ELF-1 (cell line): ENCODE measurements around the gene ZRANB1.

Source experiments
- DNase-seq: peaks from one replicate; pipeline ENCODE4 v3.0.0-alpha.2; 2016; ENCODE audit warnings: low read depth, low spot score

ZRANB1 gene

DNA sequence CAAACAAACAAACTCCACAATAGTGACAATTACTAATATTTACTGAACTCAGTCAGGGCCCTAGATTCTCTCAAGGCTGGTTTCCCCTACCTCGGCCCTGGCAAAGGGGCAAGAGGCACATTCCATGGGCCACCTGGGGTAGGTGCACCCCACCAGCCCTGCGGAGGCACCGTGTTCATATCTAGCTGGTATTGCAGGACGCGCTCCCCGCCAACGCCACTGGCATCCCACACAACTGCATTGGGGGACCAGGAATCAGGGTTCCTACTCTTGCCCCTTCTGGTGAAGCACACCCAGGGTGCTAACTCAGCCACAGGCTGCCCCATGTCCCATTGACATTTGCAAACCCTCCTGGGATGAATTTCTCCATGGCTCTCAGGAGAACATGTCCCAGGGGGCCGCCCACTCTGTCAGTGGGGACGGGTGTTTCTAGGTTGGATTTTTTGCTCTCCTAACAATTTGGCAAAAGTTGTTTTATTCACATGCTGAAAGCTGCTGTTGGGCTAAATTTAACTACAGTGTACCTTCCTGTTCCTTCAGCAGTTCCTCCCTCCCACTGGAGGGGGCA lies 76.7 kb downstream of the ZRANB1 start:
- no peak for DNase-seq

DNA sequence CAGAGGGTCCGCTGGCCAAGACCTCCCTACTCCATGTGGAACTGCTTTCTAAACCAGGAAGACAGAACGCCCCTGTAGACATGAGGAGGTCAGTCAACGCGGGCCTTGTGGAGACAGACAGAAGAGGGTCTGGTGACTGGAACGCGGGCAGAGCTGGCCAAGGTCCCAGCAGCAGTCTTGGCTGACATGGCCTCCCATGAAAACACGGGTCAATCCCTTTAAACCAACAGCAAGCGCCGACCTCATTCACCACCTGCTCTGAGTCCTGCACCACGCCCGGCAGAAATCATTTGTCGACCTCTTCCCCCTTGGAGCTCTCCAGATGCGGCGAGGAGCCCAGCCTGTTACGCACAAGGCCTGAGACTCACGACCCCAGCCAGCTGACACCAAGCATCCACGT lies 78.5 kb downstream of the ZRANB1 start:
- no peak for DNase-seq

DNA sequence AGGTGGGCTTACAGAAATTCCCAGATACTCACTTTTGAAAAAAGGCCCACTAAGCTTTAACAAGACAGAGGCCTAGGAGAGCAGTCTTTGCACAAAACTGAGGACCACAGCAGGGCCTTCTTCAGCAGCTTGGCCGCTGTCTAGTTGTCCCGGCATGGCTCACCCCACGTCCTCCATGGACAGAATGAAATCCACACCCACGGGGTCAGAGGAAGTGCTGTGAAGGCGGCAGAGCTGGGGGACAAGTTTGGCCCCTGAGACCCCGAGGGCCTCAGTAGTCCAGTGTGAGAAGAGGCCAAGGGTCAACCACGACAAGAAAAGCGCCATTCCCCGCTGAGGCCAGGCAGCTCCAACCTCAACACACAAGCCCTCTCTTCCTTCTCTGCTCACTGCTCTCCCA lies 78.9 kb downstream of the ZRANB1 start:
- no peak for DNase-seq

DNA sequence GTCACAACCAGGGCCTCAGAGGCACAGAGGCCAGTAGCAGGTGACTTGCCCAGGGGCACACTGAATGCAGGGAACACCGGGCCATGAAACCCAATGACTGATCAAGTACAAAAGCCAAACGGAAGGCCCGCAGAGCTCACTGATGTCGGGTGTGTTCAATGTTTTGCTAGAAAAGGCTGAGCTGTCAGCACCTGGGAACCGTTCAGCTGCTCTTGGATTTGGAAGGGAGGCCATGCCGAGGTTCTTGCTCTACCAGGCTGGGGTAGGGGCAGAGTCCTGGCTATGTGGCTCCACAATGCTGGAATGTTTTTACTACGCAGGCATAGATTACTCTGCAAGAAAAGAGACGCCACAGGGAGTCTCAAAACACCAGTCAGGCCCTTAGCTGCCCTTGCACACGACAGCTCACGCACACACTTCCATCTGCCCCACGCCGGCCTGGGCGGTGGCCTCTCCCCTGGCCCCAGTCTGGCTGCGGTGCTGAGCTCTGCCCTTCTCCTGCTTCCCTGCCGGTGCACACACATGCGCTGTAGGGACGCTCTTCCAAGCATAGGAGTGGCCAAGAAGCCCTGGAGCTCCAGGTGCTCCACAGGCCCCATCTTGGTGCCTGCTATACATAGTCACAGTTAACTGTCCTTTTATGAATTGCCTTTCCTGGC lies 79.9 kb downstream of the ZRANB1 start:
- no peak for DNase-seq

DNA sequence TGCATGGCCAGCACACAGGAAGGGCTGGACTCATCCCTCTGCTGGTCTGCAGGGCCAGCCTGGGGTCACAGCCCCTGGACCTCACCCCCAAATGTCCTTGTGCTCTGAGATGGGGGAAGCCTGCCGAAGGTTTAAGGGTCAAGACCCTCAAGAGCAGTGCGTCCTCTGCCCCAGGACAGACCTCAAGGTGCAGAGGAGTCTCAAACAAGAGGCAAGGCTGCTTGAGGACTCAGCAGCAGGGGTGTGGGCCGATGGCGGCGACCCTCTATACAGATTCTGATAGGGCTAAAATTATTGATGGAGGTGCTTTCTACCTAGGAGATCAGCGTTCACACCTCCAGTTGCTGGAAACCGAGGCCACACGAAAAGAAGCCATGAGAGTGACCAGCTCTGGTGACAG lies 80.7 kb downstream of the ZRANB1 start:
- no peak for DNase-seq

DNA sequence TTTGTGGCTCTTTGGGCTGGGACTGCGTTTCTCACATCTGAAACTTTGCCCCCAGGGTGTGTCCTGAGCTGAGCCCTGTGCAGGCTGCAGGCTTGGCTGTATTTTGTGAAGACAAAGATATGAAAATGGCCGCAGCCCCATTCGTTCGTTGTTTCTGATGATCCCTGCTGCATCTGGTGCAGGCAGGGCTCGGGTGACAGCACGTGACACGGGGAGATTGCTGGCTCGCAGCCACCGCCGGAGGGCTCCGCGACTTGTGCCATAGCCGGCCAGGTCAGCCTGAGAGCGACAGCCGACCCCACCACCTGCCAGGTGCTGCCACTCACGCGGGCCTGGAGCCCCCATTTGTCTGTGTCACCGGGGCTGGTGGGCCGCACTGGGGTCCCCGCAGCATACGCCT lies 81.3 kb downstream of the ZRANB1 start:
- no peak for DNase-seq

DNA sequence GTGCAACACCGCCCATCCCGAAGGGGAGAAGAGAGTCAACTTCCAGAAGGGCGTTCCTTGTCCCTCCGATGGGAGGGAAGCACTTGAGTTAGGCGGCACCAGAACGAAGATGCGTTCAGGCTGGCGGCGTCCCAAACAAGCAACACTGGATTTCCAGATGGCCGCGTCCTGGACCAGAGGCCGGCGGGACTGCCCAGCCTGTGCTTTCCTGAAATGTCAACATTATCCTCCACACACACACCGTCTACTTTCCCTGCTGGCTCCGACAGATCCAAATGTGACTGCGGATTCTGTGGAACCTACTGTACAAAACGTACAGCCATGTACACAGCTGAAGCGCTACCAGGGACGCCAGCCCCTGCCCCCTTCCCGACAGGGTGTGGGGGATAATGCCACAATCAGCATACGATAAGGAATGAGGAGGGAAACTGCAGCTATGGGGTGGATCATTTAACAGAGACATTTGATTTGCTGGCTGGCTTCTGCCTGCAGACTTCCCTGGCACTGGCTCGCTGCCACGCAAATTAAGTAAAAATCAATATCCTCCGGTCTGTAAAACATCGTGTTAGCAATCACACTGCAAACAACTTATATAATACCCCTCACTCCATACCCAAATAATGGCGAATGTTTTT lies 82.1 kb downstream of the ZRANB1 start:
- no peak for DNase-seq

DNA sequence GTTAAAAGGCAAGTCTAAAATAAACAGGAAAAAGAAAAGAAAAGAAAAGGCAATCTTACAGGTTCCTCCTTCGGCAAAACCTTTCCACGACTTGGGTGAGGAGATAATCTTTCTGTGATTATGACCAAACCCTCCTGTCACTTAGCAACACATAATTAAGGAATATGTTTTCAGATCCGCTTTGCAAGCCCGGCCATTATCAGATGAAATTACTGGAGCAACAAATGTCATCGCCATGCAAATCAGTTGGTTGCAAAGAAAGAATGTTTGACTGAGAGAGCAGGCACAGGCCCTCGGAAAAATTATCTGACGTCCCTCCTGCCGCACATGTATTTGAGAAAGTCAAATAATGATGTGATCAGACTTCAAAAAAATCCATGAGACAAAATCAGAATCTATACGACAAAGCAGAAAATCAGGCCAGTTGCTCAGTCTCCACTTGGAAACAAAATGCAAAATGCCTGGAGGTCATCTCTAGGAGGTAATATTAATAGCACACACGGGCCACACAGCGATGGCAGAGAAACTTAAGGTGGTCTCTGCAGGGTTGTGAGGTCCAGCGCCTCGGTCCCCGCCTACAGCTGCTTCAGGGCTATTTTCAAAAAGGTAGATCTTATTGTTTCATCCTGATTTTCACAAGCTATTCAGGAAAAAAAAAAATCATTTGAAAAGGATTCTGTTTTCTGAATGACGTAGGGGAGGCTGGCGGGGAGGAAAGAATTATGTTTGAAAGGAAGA lies 82.7 kb downstream of the ZRANB1 start:
- no peak for DNase-seq

DNA sequence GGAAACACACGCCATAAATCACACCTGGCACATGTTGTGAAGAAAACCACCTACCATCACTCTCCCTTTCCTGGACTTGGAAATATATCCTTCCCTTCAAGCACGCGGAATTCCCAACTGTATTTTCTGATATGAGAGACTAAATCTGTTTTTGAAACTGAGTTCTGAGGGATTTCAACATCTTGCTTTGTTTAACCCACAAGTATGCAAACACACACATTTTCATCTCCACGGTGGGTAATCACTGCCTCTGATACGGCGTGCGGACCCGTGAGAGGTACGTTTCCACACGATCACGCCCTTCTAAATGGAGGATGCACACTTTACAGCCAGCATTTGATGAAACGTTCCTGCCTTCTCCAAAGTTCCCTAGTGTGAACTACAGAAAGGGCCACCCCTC lies 83.4 kb downstream of the ZRANB1 start:
- DNase-seq: no peak

DNA sequence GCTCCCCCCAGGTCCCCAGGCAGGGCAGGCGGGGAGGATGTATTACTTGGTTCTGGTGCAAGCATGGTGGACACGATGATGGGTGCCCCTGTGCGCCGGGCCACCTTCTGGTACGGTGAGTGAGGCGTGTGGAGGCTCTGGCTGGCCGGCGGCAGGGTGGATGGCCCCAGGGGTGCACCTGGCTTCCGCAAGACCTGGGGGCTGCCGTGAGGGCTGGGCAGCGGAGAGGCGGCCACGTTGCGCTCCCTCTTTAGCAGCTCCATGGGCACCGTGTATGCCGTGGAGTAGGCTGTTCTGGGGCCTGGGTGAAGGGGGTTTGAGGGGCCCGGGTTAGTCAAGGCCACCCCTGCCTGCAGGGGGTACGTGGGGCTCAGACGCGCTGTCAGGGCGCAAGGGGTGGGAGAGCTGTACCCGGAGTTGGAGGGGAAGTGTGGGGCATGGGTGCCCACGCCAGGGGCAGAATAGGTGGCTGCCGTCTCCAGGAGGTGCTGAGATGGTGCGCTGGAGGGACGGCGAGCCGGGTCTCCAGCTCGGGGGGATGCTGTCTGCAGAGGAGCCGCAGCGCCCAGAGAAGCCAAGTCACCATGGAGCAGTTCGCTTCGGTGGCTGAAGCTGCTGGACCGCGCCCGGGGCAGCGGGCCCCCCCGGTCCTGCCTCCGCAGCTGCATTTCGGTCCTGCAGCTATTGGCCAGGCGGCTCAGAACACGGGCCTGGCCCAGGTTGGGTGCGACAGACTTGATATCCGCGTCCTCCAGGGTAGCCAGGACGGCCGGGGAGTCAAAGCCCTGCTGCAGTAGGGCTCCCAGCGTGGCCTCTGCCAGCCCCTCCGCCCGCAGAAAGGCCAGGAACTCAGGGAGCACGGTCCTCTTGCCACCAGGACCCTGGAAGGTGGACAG lies 84.4 kb downstream of the ZRANB1 start:
- DNase-seq: no peak

DNA sequence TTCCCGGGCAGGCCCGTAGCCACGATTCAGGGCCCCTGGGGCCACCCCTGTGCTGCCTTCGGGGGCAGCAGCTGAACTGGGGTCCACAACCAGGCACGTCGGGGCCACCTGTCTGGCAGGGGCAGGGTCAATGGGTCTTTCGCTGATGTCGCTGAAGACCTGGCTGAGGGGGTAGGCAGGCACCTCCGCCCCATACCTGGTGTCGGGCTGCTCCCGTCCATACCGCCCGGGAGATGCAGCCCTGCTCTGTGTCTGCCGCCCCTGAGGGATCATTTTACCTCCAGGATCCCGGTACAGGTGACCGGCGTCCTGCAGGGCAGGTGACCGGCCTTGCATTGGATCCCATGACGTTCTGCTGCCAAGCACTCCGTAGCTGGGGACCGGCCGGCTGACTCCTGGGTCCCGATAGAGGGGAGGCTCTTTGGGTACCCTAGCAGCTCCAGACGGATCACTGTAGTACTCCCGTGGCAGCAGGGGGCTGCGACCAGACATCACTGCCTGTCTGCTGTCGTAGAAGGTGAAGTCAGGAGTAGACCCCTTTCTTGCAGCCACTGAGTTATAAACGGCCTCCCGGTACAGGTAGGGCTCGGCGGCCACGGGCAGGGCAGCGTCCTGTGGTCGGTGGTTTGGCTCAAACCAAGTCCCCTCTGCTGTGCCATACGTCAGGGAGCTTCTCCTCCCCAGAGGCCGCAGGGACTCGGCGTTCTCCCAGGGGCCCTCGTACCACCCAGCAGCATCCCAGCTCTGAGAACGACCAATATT lies 85.2 kb downstream of the ZRANB1 start:
- no peak for DNase-seq

DNA sequence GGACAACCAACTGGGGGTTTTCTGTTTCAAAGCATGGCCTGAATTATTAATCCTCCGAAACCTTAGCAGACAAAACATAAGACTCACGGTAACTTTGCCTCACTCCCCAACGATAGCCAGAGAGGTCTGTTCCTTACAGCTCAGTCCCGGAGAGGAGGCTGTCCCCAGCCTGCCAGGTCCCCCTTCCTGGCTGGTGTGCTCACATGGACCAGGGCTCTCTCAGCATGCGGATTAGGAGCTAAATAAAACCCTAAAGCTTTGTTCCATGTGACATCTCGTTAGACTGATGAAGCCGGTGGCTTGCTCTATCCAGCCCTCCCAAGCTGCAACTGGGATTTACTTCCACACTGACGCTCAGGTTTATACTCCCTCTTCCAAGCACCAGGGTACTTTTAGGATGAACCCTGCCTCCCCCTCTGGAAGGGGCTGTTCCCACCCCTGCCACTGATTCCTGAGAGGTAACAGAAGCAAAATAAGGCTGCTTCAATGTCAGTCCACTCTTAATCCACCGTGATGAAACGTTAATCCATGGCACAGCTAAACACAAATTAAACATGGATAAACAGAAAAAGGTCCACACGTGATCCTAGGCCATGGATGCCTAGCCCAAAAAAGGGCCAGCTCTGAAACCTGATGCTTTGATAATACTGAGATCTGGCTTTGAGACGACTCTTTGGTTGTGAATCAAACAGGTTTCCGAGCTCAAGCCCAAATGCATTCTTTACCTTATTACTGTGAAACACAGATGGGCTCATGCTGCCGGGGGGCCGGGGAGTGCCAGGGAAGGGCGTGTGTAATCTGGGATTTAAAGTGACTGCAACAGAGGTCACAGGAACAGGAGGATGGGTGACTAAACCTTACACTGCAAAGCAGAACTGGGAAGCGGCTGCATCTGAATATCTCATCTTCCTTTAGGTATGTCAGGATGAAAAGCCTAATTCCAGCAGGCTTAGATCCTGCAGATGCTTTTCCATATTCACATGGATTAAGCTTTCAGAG lies 86.2 kb downstream of the ZRANB1 start:
- DNase-seq: no peak

DNA sequence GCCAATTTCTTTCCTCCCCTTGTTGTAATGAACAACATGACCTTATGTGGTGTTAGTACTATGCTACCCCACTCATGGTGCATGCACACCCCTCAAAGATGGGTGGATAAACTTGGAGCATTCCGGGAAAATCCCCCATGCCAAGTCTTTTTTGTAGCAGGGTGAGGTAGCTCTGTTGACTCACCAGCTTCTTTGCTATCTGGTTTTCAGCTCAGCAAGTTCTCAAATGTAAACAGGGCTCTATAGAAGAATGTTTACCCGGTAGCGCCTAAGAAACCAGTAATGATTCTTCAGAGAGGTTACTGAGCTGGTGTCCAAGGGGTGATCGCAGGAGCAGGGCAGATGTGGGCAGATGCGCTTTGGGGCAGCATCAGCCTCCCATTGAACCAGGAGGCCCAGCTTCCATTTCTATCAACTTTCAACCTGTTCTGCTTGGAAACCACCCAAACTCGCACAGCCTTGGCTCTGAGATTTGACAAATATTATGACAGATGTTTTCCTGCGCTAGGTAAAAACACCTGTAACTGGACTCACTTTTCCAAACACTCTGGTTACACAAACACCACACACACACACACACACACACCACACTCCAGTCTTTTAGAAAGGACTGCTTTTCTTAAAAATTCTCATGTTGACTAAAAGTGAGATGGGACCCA lies 87.8 kb downstream of the ZRANB1 start:
- no peak for DNase-seq

DNA sequence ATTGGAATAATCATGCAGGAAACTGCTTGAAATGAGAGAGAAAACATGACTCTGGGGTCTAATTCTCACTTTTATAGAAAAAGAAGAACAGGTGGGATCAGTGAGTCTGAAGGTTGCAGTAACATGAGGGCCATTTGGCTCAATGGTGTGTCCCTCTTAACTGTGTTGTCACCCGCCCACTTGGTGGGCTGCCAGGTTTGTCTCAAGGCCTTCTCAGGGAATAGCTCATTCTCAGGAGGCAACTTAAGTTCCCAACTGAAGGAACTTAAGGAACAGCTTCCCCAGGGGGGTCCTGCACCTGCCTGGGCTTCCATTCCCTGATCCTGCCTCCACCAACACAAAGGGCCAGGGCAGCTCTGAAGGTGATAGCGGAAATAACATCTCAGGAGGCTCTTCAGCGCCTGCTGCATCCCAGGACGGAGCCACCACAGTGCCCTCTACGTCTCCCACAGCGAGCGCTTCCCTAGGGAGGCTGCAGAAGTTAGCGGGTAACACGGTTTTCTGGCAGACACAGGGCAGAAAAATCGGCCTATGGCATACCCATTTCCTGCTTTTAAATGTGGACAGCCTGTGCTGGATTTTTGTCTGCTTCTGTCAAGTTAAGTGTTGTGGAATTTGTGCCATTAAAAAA lies 88.8 kb downstream of the ZRANB1 start:
- no peak for DNase-seq

DNA sequence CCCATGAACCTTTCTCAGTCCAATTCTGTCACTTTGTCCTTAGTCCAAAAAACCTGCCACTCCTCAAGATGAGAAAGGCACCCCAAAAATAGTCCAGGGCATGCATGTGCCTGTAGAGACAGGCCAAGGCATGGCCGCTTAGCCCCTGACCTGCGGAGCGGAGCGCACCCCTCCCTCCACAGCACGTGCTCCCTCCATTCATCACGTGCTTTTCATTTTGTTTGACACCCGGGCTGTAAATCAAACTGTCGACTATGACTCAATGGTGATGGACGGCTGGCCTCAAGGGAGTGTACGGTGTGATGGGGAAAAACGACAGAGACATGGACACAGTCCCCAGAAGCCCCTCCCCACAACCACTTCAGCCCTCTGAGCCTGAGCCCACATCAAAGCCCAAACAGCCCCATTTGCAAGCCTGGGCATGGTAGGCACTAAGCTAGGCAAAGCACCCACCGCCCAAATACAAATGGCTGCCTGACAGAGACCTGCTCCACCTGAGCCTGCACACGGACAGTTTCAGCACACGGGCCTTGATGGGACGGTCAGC lies 90.6 kb downstream of the ZRANB1 start:
- DNase-seq: peak; percentile 58

DNA sequence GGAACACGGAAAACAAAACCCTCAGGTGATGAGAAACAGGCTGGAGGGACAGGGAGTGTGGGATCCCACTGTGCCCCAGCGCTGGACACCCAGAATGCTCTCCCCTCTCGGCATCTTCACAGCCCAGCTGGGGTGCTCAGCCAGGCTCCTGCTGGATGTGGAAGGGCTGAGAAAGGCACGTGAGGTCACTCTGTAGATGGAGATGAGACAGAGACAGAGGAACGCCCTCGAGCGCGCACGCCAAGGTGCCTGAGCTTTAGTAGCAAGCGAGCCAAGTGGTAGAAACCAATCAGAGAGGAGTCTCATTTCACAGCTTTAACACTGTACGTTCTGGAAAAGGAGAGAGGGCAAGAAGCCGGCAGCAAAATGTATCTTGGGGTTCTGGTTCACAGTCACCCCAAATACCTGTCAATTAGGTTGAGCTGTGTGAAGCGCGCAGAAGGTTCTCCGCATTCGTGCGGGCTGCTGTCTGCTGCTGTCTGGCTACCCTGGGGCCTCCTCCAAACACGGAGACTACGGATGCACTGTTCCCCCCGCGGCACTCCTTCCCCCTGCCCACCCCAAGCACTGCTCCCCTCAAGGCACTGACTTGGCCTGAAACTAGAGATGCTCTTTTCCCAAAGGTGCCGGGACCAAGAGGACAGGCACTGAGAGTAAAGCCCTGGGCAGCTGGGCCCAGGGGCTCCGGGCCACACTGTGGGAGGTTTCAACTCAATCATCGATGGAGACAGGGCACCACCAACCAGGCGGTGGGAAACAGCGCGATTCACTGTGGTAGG lies 91.4 kb downstream of the ZRANB1 start:
- DNase-seq: no peak

DNA sequence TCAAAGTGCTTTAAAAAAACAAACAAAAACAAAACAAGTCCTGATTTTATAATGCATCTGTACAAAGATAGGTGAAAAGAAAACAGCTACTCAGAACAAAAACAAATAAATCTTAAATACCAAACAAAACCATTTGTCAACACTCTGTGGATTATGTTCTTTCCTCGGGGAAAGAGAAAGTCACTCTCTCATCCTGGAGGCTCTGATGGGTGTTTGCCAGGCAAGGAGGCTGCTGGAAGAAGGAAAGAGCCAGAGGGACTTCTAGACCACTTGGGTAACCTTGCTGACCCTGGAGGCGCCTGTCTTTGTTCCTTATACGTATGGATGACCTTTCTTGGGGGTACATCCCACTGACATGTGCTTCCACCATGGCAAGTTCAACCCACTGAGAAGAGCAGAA lies 92.8 kb downstream of the ZRANB1 start:
- no peak for DNase-seq

DNA sequence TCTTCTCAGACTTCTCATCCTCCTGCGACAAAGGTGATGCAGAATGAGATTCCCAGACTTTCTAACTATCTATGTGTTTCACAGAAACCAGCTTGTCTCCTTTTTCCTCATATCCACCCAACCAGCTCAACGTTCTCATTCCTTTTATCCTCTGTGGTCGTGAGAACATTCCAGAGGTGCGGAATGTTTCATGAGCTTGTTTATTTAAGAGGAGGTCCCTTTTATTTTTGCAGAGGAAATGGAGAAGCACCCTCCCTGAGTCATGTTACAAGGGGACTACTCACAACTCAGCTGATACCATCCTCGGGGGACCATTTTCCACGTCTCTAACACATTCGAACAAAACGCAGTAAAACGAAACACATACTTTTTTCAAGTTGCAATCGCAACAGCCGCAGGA lies 93.2 kb downstream of the ZRANB1 start:
- no peak for DNase-seq
